Type B pancreatic cell (in vitro differentiated cells): ENCODE data around the gene SLC10A7. TPM values are rescaled to one million over a fixed set of nuclear protein-coding genes. Genes with fewer than 3 reads are reported as not detected.

Experiments used
- DNase-seq: peaks from one replicate; pipeline ENCODE4 v3.0.0; 2021; ENCODE audit warnings: mixed read lengths; ENCODE audit not compliant: unreplicated experiment; ENCODE audit errors: extremely low spot score
- H3K27ac Mint-ChIP-seq: 2 replicates; pipeline ENCODE4 v1.8.0; 2021; ENCODE audit warnings: mild to moderate bottlenecking, mixed read lengths
- H3K27me3 Mint-ChIP-seq: 2 replicates; pipeline ENCODE4 v1.8.0; 2021; ENCODE audit warnings: mixed read lengths
- H3K36me3 Mint-ChIP-seq: 2 replicates; pipeline ENCODE4 v1.8.0; 2021; ENCODE audit warnings: mixed read lengths
- H3K4me1 Mint-ChIP-seq: one replicate; pipeline ENCODE4 v1.8.0; 2021; ENCODE audit warnings: mixed read lengths; ENCODE audit not compliant: unreplicated experiment
- H3K4me3 Mint-ChIP-seq: 2 replicates; pipeline ENCODE4 v1.8.0; 2021; ENCODE audit warnings: mild to moderate bottlenecking, mixed read lengths
- H3K9me3 Mint-ChIP-seq: 2 replicates; pipeline ENCODE4 v1.8.0; 2021; ENCODE audit warnings: mixed read lengths
- CTCF ChIP-seq: fragments of 200-600 bp; sonication (generic); conservative IDR thresholded peaks from 2 replicates; pipeline ENCODE4 v1.5.0; 2021; ENCODE audit warnings: antibody characterized with exemption, mild to moderate bottlenecking
- total RNA-seq: library from RNA; stranded (reverse); gene quantifications from 2 replicates; pipeline ENCODE4 v1.2.1, GENCODE V29; 2021; ENCODE audit warnings: low replicate concordance

Gene SLC10A7
- total RNA-seq, 1 donor from 2014 or later = 16.1 TPM

DNA sequence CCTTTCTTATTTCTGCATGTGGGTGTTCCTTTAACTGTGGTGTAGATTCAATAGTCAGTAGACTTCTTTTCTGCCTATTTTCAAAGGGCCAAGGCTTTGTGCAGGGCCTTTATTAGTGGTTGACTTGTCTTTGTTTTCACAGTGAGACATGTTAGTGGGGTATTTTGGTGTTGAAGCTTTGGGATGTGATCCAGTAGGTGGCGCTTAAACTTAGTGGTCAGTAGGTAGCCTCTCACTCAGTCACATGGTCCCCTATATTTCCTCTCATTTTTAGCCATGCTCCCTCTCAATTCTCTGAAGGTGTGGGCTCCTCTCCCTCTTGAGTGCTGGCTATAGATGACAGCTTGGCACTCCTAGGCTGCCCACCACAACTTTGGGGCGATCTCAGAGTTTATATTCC is 23.4 kb upstream of the SLC10A7 start:
- no peak for DNase-seq
- Mint-ChIP-seq H3K27ac (no peak overlapping the region), H3K27me3 (peaks cover 10% of the 10 kb centered on the region), H3K36me3 (no peaks in the 10 kb centered on the region), H3K4me3 (no peak overlapping the region), H3K4me1 (no peaks in the 10 kb centered on the region), H3K9me3 (peaks cover 7% of the 10 kb centered on the region)
- peak; percentile 47 for TF ChIP-seq CTCF

DNA sequence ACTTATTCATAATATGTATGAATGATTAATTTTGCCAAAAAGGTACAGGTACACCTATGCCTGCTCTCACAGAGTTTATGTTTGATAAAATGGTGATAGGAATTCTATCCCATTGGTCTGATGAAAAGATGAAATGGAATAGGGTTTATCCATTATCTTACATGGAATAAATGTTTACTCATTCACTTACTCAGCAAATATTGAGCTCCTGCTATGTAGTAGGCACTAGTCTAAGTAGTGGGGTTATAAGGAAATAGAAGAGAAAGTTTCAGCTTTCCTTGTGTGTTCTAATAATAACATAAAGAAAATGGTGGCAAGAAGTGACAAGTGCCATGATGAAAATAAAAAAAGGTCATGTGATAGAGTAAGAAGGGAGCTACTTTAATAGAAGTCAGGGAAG is 12.4 kb upstream of the SLC10A7 start:
- Mint-ChIP-seq H3K9me3 (peaks cover 4% of the 10 kb centered on the region), H3K4me1 (no peaks in the 10 kb centered on the region), H3K4me3 (no peak overlapping the region), H3K27ac (no peak overlapping the region), H3K36me3 (no peaks in the 10 kb centered on the region), H3K27me3 (no peaks in the 10 kb centered on the region)
- DNase-seq = no peak
- no peak for TF ChIP-seq CTCF

GRCh38 chr4:146525754-146526153 is 4.0 kb upstream of the SLC10A7 start:
- H3K36me3 Mint-ChIP-seq = no peaks in the 10 kb centered on the region
- H3K27me3 Mint-ChIP-seq = no peaks in the 10 kb centered on the region
- H3K4me1 Mint-ChIP-seq = peaks cover 11% of the 10 kb centered on the region
- DNase-seq = no peak
- no peaks in the 10 kb centered on the region for H3K9me3 Mint-ChIP-seq
- no peak for TF ChIP-seq CTCF
- peak overlapping the region; percentile 79 for H3K27ac Mint-ChIP-seq
- H3K4me3 Mint-ChIP-seq = no peak overlapping the region

DNA sequence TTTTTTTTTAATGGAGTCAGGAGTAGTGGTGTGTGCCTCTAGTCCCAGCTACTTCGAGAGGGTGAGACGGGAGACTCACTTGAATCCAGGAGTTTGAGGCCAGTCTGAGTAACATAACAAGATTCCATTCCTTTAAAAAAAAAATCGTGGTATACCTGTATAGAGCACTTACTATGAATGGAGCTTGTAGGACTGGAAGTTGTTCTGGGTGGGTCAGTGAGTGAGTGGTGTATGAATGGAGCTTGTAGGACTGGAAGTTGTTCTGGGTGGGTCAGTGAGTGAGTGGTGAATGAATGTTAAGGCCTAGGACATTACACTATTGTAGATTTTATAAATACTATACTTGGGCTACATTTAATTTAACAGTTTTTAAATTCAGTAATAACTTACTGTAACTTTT is 2.9 kb upstream of the SLC10A7 start:
- no peaks in the 10 kb centered on the region for H3K9me3 Mint-ChIP-seq
- H3K4me1 Mint-ChIP-seq = peaks cover 11% of the 10 kb centered on the region
- no peaks in the 10 kb centered on the region for H3K36me3 Mint-ChIP-seq
- TF ChIP-seq CTCF = no peak
- no peak for DNase-seq
- peak overlapping the region; percentile 67 for H3K27ac Mint-ChIP-seq
- H3K4me3 Mint-ChIP-seq = peak overlapping the region; percentile 63
- H3K27me3 Mint-ChIP-seq = no peaks in the 10 kb centered on the region

GRCh38 chr4:146522869-146523205 is 1.1 kb upstream of the SLC10A7 start:
- Mint-ChIP-seq H3K27me3 (no peaks in the 10 kb centered on the region), H3K9me3 (no peaks in the 10 kb centered on the region), H3K36me3 (no peaks in the 10 kb centered on the region), H3K4me3 (no peak overlapping the region), H3K4me1 (peaks cover 11% of the 10 kb centered on the region), H3K27ac (peak overlapping the region; percentile 87)
- no peak for TF ChIP-seq CTCF
- DNase-seq = no peak
